Measurements from ENCODE around the gene BEGAIN. TPM values are rescaled to one million over a fixed set of nuclear protein-coding genes. Genes with fewer than 3 reads are reported as not detected.
A peak's percentile ranks its signal among the peaks of the same experiment; 100 is the strongest.

Gene BEGAIN
- total and polyA plus RNA-seq, 2 of the 8 experiments (the other 6 are each of a cell fraction or from before 2014, with no cell fraction given), result 2.9 to 3.0 TPM

DNA sequence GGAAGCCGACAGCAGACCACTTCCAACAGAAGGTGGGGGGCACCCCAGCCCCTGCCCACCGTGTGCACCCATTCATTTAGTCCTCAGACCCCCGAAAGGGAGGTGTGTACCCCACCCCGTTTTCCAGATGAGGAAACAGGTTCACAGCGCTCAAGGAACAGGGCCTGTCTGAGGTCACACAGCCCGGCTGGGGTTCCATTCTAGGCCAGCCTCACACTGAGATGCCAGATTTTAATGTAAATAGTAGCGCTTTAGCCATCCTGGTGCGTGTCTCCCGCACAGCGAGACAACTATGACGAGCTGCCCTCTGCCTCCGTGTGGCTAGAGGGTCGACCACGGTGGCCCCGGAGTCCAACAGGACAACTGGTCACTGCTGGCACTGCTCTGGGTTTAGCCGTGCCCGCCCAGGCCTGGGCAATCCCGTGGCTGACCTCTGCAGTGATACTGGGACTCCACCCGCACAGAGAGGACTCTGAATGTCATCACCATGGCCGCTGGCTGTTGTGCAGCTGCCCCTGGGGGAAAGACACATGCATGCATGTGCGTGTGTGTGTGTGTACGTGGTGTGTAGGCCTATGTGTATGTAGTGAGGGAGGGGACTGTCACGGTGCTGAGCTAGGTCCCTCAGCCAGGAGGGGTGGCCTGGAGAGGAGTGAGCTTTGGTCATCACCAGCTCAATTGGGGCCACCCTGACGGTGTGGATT lies 31.6 kb downstream of the BEGAIN start:
- Histone ChIP-seq H2BK12ac (ENCODE audit: low read depth, low read length) (peak overlapping the region; percentile 97), H3K9me3 (ENCODE audit: insufficient read depth in 2 of 2, low read depth in 1 of 2, low read length in 1 of 2) (no peaks in the 10 kb centered on the region), H4K8ac (ENCODE audit: extremely low read depth, insufficient read depth, low read length) (peak overlapping the region; percentile 81), H2BK5ac (ENCODE audit: low read depth, low read length) (peak overlapping the region; percentile 60; the same call in 1 of the 2 replicates), H2AFZ (ENCODE audit: low read length) (no peak overlapping the region), H2BK120ac (replicated peaks; ENCODE audit: low read depth, low read length) (no peak overlapping the region), H3K23ac (ENCODE audit: insufficient read length) (no peak overlapping the region), H3K79me2 (ENCODE audit: control insufficient read depth in 1 of 2, insufficient read depth in 2 of 2, low read length in 2 of 2) (no peaks in the 10 kb centered on the region), H3K4me3 (ENCODE audit: extremely low read depth in 1 of 4, insufficient read depth in 2 of 4, low read depth in 3 of 4, low read length in 4 of 4) (no peak overlapping the region), H2AK5ac (ENCODE audit: low read depth, low read length) (no peak overlapping the region), H3K14ac (ENCODE audit: insufficient read length) (no peak overlapping the region), H3K4me1 (replicated peaks in 1 of 4; ENCODE audit: control insufficient read depth in 3 of 4, insufficient read depth in 4 of 4, low read length in 3 of 4) (peaks cover 0 to 19% (median 17%) of the 10 kb centered on the region in 4 experiments; a peak in 6 of 7 replicates), H4K5ac (ENCODE audit: insufficient read length, low read depth, low read length) (no peak overlapping the region), H3K23me2 (ENCODE audit: low read depth, low read length) (no peaks in the 10 kb centered on the region), H3K56ac (replicated peaks; ENCODE audit: insufficient read length, low read depth, low read length) (no peak overlapping the region), H2BK15ac (ENCODE audit: low read length) (peak overlapping the region; percentile 96; the same call in 1 of the 2 replicates), H3K4me2 (ENCODE audit: insufficient read depth in 1 of 2, low read depth in 2 of 2, low read length in 2 of 2) (peak overlapping the region; percentile 3 to 44; a peak in 3 of 4 replicates), H3K27ac (ENCODE audit: low read depth, low read length) (no peak overlapping the region), H3K79me1 (ENCODE audit: low read depth, low read length) (no peaks in the 10 kb centered on the region), H3K27me3 (replicated peaks in 1 of 4; ENCODE audit: control insufficient read depth in 3 of 4, extremely low read depth in 1 of 4, insufficient read depth in 3 of 4, low read length in 3 of 4) (peaks cover 0 to 5% (median 2%) of the 10 kb centered on the region in 4 experiments; a peak in 3 of 7 replicates), H3K9ac (replicated peaks in 1 of 4; ENCODE audit: extremely low read depth in 1 of 4, low read depth in 3 of 4, low read length in 3 of 4) (no peak overlapping the region; a peak in 1 of 7 replicates), H4K20me1 (replicated peaks in 1 of 2; ENCODE audit: control insufficient read depth in 1 of 2, insufficient read depth in 2 of 2, low read length in 2 of 2) (peaks cover 0 to 6% of the 10 kb centered on the region in 2 experiments), H2BK20ac (ENCODE audit: low read length) (peak overlapping the region; percentile 55), H4K91ac (replicated peaks; ENCODE audit: insufficient read length, low read length) (peak overlapping the region; percentile 72), H3K4ac (replicated peaks; ENCODE audit: insufficient read length, low read depth, low read length) (peak overlapping the region; percentile 57), H3K36me3 (ENCODE audit: control insufficient read depth in 2 of 4, insufficient read depth in 4 of 4, low read length in 3 of 4) (no peaks in the 10 kb centered on the region), H3K18ac (ENCODE audit: extremely low read depth, low read length) (peak overlapping the region; percentile 71)
- FAIRE-seq (no peak), DNase-seq (ENCODE audit: low read depth in 1 of 2, low spot score in 2 of 2) (no peak)
- POLR2A ChIA-PET (ENCODE audit: partially characterized antibody), result interaction anchor here (2.1 kb wide), 1 partner anchor 8 kb away, joined by 5 read pairs; no protein-coding TSS in a partner anchor
- CTCF ChIA-PET (ENCODE audit: partially characterized antibody), result interaction anchor here (1.0 to 4.4 kb wide), 9 partner anchors 9 to 147 kb away, joined by 3 to 19 read pairs (median 5); no protein-coding TSS in a partner anchor
- TF ChIP-seq HDAC6 (IDR thresholded peaks at IDR 0.05; ENCODE audit: low read depth, low read length) (no peak), GTF2F1 (IDR thresholded peaks at IDR 0.05; ENCODE audit: borderline replicate concordance, low read depth, low read length) (no peak)
- WGBS, 2 experiments (ENCODE audit: extremely low coverage in 1 of 2, insufficient coverage in 1 of 2, insufficient read length in 1 of 2, insufficient replicate concordance in 2 of 2, low coverage in 1 of 2, low lambda C conversion rate in 2 of 2, missing lambda C conversion rate in 1 of 2), result 41% methylated on average over 21 of the region's 24 CpGs; no CpG with 5 or more reads in 1 of the 2 experiments

Data from H1 (cell line).